H9 (cell line): Measurements from ENCODE around the gene URB1. TPM values are rescaled to one million over a fixed set of nuclear protein-coding genes. Genes with fewer than 3 reads are reported as not detected.

Source experiments
- DNase-seq: peaks from one replicate; pipeline ENCODE4 v3.0.0-alpha.2; 2017
- H2AFZ ChIP-seq: one replicate; pipeline ENCODE4 v1.6.1; 2013; ENCODE audit warnings: mild to moderate bottlenecking, low read length, control low read depth, moderate library complexity
- H2AK5ac ChIP-seq: 2 replicates; pipeline ENCODE4 v1.6.1; 2013; ENCODE audit warnings: low read length, control low read depth, mixed read lengths; ENCODE audit not compliant: insufficient read length
- H2BK120ac ChIP-seq: one replicate; pipeline ENCODE4 v1.6.1; 2013; ENCODE audit warnings: low read depth, mild to moderate bottlenecking, low read length, control low read depth, inconsistent platforms; ENCODE audit not compliant: poor library complexity, severe bottlenecking
- H2BK12ac ChIP-seq: 2 replicates; pipeline ENCODE4 v1.6.1; 2013; ENCODE audit warnings: low read length, control low read depth, mixed read lengths, low read depth; ENCODE audit not compliant: insufficient read length
- H2BK15ac ChIP-seq: 2 replicates; pipeline ENCODE4 v1.6.1; 2013; ENCODE audit warnings: low read depth, low read length, control low read depth
- H2BK20ac ChIP-seq: one replicate; pipeline ENCODE4 v1.6.1; 2013; ENCODE audit warnings: low read depth, mild to moderate bottlenecking, low read length, control low read depth, inconsistent platforms; ENCODE audit not compliant: poor library complexity, severe bottlenecking
- H2BK5ac ChIP-seq: 2 replicates; pipeline ENCODE4 v1.6.1; 2013; ENCODE audit warnings: low read length, control low read depth, mixed read lengths; ENCODE audit not compliant: insufficient read length
- H3K14ac ChIP-seq: 2 replicates; pipeline ENCODE4 v1.6.1; 2013; ENCODE audit warnings: low read length, control low read depth; ENCODE audit not compliant: insufficient read depth
- H3K18ac ChIP-seq: 2 replicates; pipeline ENCODE4 v1.6.1; 2013; ENCODE audit warnings: low read depth, mild to moderate bottlenecking, mixed read lengths, low read length, control low read depth; ENCODE audit not compliant: insufficient read length
- H3K23ac ChIP-seq: 2 replicates; pipeline ENCODE4 v1.6.1; 2013; ENCODE audit warnings: low read length, control low read depth, mixed read lengths, low read depth; ENCODE audit not compliant: insufficient read length
- H3K23me2 ChIP-seq: 2 replicates; pipeline ENCODE4 v1.6.1; 2013; ENCODE audit warnings: low read depth, mild to moderate bottlenecking, mixed read lengths, low read length, control low read depth; ENCODE audit not compliant: insufficient read length, poor library complexity, severe bottlenecking
- H3K27ac ChIP-seq: 2 replicates; pipeline ENCODE4 v1.5.1; 2013; ENCODE audit warnings: low read length, control low read depth, mixed read lengths, low read depth; ENCODE audit not compliant: insufficient read length
- H3K27me3 ChIP-seq: 2 replicates; pipeline ENCODE4 v1.6.1; 2013; ENCODE audit warnings: low read length, control low read depth, inconsistent platforms; ENCODE audit not compliant: insufficient read depth
- H3K4ac ChIP-seq: 2 replicates; pipeline ENCODE4 v1.6.1; 2013; ENCODE audit warnings: low read depth, mild to moderate bottlenecking, control low read depth, inconsistent platforms, low read length, moderate library complexity
- H3K4me1 ChIP-seq: 2 replicates; pipeline ENCODE4 v1.6.1; 2013; ENCODE audit warnings: low read length, control low read depth, inconsistent platforms; ENCODE audit not compliant: insufficient read depth
- H3K4me2 ChIP-seq: 2 replicates; pipeline ENCODE4 v1.6.1; 2013; ENCODE audit warnings: low read length, control low read depth, mixed read lengths; ENCODE audit not compliant: insufficient read length, insufficient read depth
- H3K56ac ChIP-seq: 2 replicates; pipeline ENCODE4 v1.6.1; 2013; ENCODE audit warnings: low read depth, mild to moderate bottlenecking, mixed read lengths, low read length, control low read depth; ENCODE audit not compliant: insufficient read length
- H3K79me1 ChIP-seq: 2 replicates; pipeline ENCODE4 v1.6.1; 2013; ENCODE audit warnings: low read depth, mild to moderate bottlenecking, moderate library complexity, low read length, control low read depth, inconsistent platforms; ENCODE audit not compliant: insufficient read depth, poor library complexity, severe bottlenecking
- H3K79me2 ChIP-seq: 2 replicates; pipeline ENCODE4 v1.6.1; 2013; ENCODE audit warnings: low read length, control low read depth, inconsistent platforms; ENCODE audit not compliant: insufficient read depth
- H3K9ac ChIP-seq: 2 replicates; pipeline ENCODE4 v1.6.1; 2013; ENCODE audit warnings: low read length, control low read depth, mixed read lengths; ENCODE audit not compliant: insufficient read length; ENCODE audit errors: extremely low read depth
- H3K9me3 ChIP-seq: one replicate; pipeline ENCODE4 v1.6.1; 2013; ENCODE audit warnings: low read depth, low read length, inconsistent platforms; ENCODE audit not compliant: control insufficient read depth
- H3T11ph ChIP-seq: one replicate; pipeline ENCODE4 v1.6.1; 2013; ENCODE audit warnings: mild to moderate bottlenecking, low read length, control low read depth, inconsistent platforms
- H4K20me1 ChIP-seq: one replicate; pipeline ENCODE4 v1.6.1; 2013; ENCODE audit not compliant: control insufficient read depth, insufficient read length, insufficient read depth
- H4K5ac ChIP-seq: 2 replicates; pipeline ENCODE4 v1.6.1; 2013; ENCODE audit warnings: low read depth, mild to moderate bottlenecking, mixed read lengths, low read length, control low read depth; ENCODE audit not compliant: insufficient read length
- H4K8ac ChIP-seq: replicated peaks from 2 replicates; pipeline ENCODE4 v1.6.1; 2013; ENCODE audit warnings: low read length, control low read depth, mixed read lengths, low read depth; ENCODE audit not compliant: insufficient read length
- H4K91ac ChIP-seq: 2 replicates; pipeline ENCODE4 v1.6.1; 2013; ENCODE audit warnings: low read depth, mild to moderate bottlenecking, moderate library complexity, mixed read lengths, low read length, control low read depth; ENCODE audit not compliant: insufficient read length
- H3K27ac Mint-ChIP-seq, 3 experiments: 2 replicates in 2 of 3; 3 replicates in 1 of 3; pipeline ENCODE4 v1.8.0; 2020 to 2021; ENCODE audit warnings: mixed read lengths in 3 of 3, mild to moderate bottlenecking in 1 of 3, moderate library complexity in 1 of 3
- H3K27me3 Mint-ChIP-seq: 2 replicates; pipeline ENCODE4 v1.8.0; 2021; ENCODE audit warnings: low read depth, mild to moderate bottlenecking, moderate library complexity, mixed read lengths
- H3K36me3 Mint-ChIP-seq, 3 experiments: 2 replicates in 2 of 3; 3 replicates in 1 of 3; pipeline ENCODE4 v1.8.0; 2020 to 2021; ENCODE audit warnings: low read depth in 3 of 3, mixed read lengths in 3 of 3; ENCODE audit not compliant: insufficient read depth in 1 of 3
- H3K4me1 Mint-ChIP-seq, 2 experiments: 2 replicates each; pipeline ENCODE4 v1.8.0; 2020; ENCODE audit warnings: mixed read lengths in 2 of 2
- H3K4me3 Mint-ChIP-seq, 2 experiments: 2 replicates in 1 of 2; 3 replicates in 1 of 2; pipeline ENCODE4 v1.8.0; 2020 to 2021; ENCODE audit warnings: mild to moderate bottlenecking in 2 of 2, mixed read lengths in 2 of 2, moderate library complexity in 1 of 2
- H3K9me3 Mint-ChIP-seq, 2 experiments: 2 replicates in 1 of 2; 3 replicates in 1 of 2; pipeline ENCODE4 v1.8.0; 2020; ENCODE audit warnings: mild to moderate bottlenecking in 2 of 2, mixed read lengths in 2 of 2, moderate library complexity in 1 of 2
- CTCF ChIP-seq: fragments of 200-600 bp; sonication (generic); conservative IDR thresholded peaks from 3 replicates; pipeline ENCODE4 v1.8.0; 2021; ENCODE audit warnings: antibody characterized with exemption, mild to moderate bottlenecking
- WGBS: extraction: QIAGEN DNeasy Blood & Tissue Kit; methylation state at CpG from one replicate; pipeline ENCODE4 v1.1.7; 2013; ENCODE audit warnings: missing lambda C conversion rate, low lambda C conversion rate, mixed read lengths; ENCODE audit not compliant: insufficient read length; ENCODE audit errors: extremely low coverage; 5-methylcytosine and 5-hydroxymethylcytosine counted together
- total RNA-seq: library from RNA; stranded (reverse); gene quantifications from 2 replicates; pipeline ENCODE4 v1.2.1, GENCODE V29; 2021

URB1 gene
- total RNA-seq, 1 experiment from 2014 or later, result 23.5 TPM

- peaks cover 54 to 93% (median 85%) of the 10 kb centered on the region in 3 experiments; a peak in 6 of 7 replicates for H3K36me3 Mint-ChIP-seq
- no peaks in the 10 kb centered on the region for H3K27me3 Mint-ChIP-seq
- Histone ChIP-seq H3K4ac (no peak overlapping the region), H2BK120ac (no peak overlapping the region), H3K14ac (no peak overlapping the region), H2BK15ac (no peak overlapping the region), H3K18ac (no peak overlapping the region), H3T11ph (no peak overlapping the region), H4K8ac (no peak overlapping the region), H3K9me3 (no peaks in the 10 kb centered on the region), H4K20me1 (no peaks in the 10 kb centered on the region), H2BK5ac (no peak overlapping the region), H3K23ac (no peak overlapping the region), H2AFZ (no peak overlapping the region), H3K23me2 (no peaks in the 10 kb centered on the region), H3K27me3 (no peaks in the 10 kb centered on the region), H3K27ac (no peak overlapping the region), H2AK5ac (no peak overlapping the region), H4K5ac (no peak overlapping the region), H2BK20ac (no peak overlapping the region), H3K79me1 (no peaks in the 10 kb centered on the region), H3K9ac (no peak overlapping the region), H3K79me2 (no peaks in the 10 kb centered on the region), H2BK12ac (no peak overlapping the region), H3K4me2 (no peak overlapping the region), H3K4me1 (no peaks in the 10 kb centered on the region), H4K91ac (no peak overlapping the region), H3K56ac (no peak overlapping the region)
- H3K4me3 Mint-ChIP-seq, result no peak overlapping the region
- peak; percentile 19 for DNase-seq
- no CpG with 5 or more reads among the region's 27 CpGs for WGBS
- peak overlapping the region; percentile 9 to 62 (median 21); a peak in 5 of 7 replicates for H3K27ac Mint-ChIP-seq
- peaks cover 23 to 25% of the 10 kb centered on the region in 2 experiments for H3K4me1 Mint-ChIP-seq
- no peak for TF ChIP-seq CTCF
- no peaks in the 10 kb centered on the region for H3K9me3 Mint-ChIP-seq
These were observed 56.9 kb downstream of the URB1 start for GRCh38 chr21:32335601-32336575.
